ENCODE results near the gene SPEG. TPM values are rescaled to one million over a fixed set of nuclear protein-coding genes. Genes with fewer than 3 reads are reported as not detected.

SPEG gene
- total and polyA plus RNA-seq, 2 of the 8 experiments (the other 6 are each of a cell fraction or from before 2014, with no cell fraction given): 19.9 to 32.0 TPM

GRCh38 chr2:219525533-219526232, 91.0 kb downstream of the SPEG start (continued):
- TF ChIP-seq, protein P1, sequence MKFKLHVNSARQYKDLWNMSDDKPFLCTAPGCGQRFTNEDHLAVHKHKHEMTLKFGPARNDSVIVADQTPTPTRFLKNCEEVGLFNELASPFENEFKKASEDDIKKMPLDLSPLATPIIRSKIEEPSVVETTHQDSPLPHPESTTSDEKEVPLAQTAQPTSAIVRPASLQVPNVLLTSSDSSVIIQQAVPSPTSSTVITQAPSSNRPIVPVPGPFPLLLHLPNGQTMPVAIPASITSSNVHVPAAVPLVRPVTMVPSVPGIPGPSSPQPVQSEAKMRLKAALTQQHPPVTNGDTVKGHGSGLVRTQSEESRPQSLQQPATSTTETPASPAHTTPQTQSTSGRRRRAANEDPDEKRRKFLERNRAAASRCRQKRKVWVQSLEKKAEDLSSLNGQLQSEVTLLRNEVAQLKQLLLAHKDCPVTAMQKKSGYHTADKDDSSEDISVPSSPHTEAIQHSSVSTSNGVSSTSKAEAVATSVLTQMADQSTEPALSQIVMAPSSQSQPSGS (IDR thresholded peaks at IDR 0.05; ENCODE audit: low read length): no peak
- TF ChIP-seq CBX8 (IDR thresholded peaks at IDR 0.05; ENCODE audit: borderline replicate concordance, low read depth, low read length): no peak
